HepG2 (cell line): ENCODE data around the gene PALM3. TPM values are rescaled to one million over a fixed set of nuclear protein-coding genes. Genes with fewer than 3 reads are reported as not detected.

Source experiments
- CBX1 ChIP-seq: IDR thresholded peaks from one replicate; pipeline ENCODE4 v1.6.1; 2016; ENCODE audit warnings: antibody characterized with exemption, low read depth
- GATAD2A ChIP-seq: IDR thresholded peaks from 2 replicates; pipeline ENCODE4 v1.6.1; 2016
- HHEX ChIP-seq: IDR thresholded peaks from 2 replicates; pipeline ENCODE4 v1.6.1; 2016; ENCODE audit warnings: control low read depth
- KLF12 ChIP-seq: sonication (generic); formaldehyde crosslinking; IDR thresholded peaks from 2 replicates; pipeline ENCODE4 v1.4.0; 2020; ENCODE audit warnings: missing genetic modification reagents, borderline replicate concordance
- NBN ChIP-seq: fragments of 450-650 bp; conservative IDR thresholded peaks from 2 replicates; pipeline ENCODE4 v1.6.1; 2017
- SMAD3 ChIP-seq: sonication (generic); formaldehyde crosslinking; IDR thresholded peaks from 2 replicates; pipeline ENCODE4 v1.4.0; 2020; ENCODE audit warnings: missing genetic modification reagents
- ZBTB42 ChIP-seq: sonication (generic); formaldehyde crosslinking; IDR thresholded peaks from 2 replicates; pipeline ENCODE4 v1.5.0; 2020; ENCODE audit warnings: mild to moderate bottlenecking, missing genetic modification reagents
- ZNF276 ChIP-seq: sonication (generic); formaldehyde crosslinking; IDR thresholded peaks from 2 replicates; pipeline ENCODE4 v1.4.0; 2020; ENCODE audit warnings: mild to moderate bottlenecking, low read depth, missing genetic modification reagents
- ZNF30 ChIP-seq: sonication (generic); formaldehyde crosslinking; IDR thresholded peaks from 2 replicates; pipeline ENCODE4 v1.5.0; 2020; ENCODE audit warnings: mild to moderate bottlenecking, missing genetic modification reagents
- ZNF350 ChIP-seq: sonication (generic); formaldehyde crosslinking; IDR thresholded peaks from 2 replicates; pipeline ENCODE4 v1.4.0; 2020; ENCODE audit warnings: mild to moderate bottlenecking, low read depth, missing genetic modification reagents, borderline replicate concordance
- ZNF710 ChIP-seq: sonication (generic); formaldehyde crosslinking; IDR thresholded peaks from 2 replicates; pipeline ENCODE4 v1.5.0; 2020; ENCODE audit warnings: mild to moderate bottlenecking, missing genetic modification reagents, borderline replicate concordance
- ZNF766 ChIP-seq: sonication (generic); formaldehyde crosslinking; IDR thresholded peaks from 2 replicates; pipeline ENCODE4 v1.5.0; 2020; ENCODE audit warnings: missing genetic modification reagents, borderline replicate concordance
- polyA plus RNA-seq, 8 experiments: library from polyadenylated mRNA; depleted of rRNA in 3 of 8; stranded (reverse) in 7 of 8; unstranded in 1 of 8; fragments of >200 nt; fragmentation: Illumina TruSeq in 4 of 8; extraction: Trizol in 4 of 8; gene quantifications; 2 replicates each; pipeline versions ENCODE4 v1.2.1 to v1.2.3, GENCODE V29; 2011 to 2016; ENCODE audit warnings: low read depth in 4 of 8, missing spikeins in 1 of 8, mixed read lengths in 1 of 8; ENCODE audit not compliant: insufficient read depth in 1 of 8
- total RNA-seq, 5 experiments: library from RNA; depleted of rRNA; stranded (reverse); fragments of >200 nt; fragmentation: Illumina TruSeq; extraction: Trizol; gene quantifications; 2 replicates each; pipeline ENCODE4 v1.2.3, GENCODE V29; 2016; ENCODE audit warnings: low read depth in 1 of 5
- TF ChIP-seq, protein P1 (sequence below): IDR thresholded peaks from 2 replicates; pipeline ENCODE4 v1.6.1; 2012; ENCODE audit warnings: low read depth, low read length, improper control_type of control experiment
- TF ChIP-seq, protein P2 (sequence below): sonication (generic); formaldehyde crosslinking; IDR thresholded peaks from 2 replicates; pipeline ENCODE4 v1.5.1; 2020; ENCODE audit warnings: missing genetic modification reagents, mild to moderate bottlenecking, borderline replicate concordance
- TF ChIP-seq, protein P3 (sequence below): sonication (generic); formaldehyde crosslinking; IDR thresholded peaks from 2 replicates; pipeline ENCODE4 v1.9.0; 2021; ENCODE audit warnings: missing genetic modification reagents, mild to moderate bottlenecking, borderline replicate concordance
- TF ChIP-seq, protein P4 (sequence below): sonication (generic); formaldehyde crosslinking; IDR thresholded peaks from 2 replicates; pipeline ENCODE4 v1.4.0; 2020; ENCODE audit warnings: missing genetic modification reagents
- TF ChIP-seq, protein P5 (sequence below): sonication (generic); formaldehyde crosslinking; conservative IDR thresholded peaks from 2 replicates; pipeline ENCODE4 v1.8.0; 2022; ENCODE audit warnings: low read depth, missing genetic modification reagents

PALM3 gene
- total and polyA plus RNA-seq, 2 of the 13 experiments (the other 11 are each of a cell fraction or from before 2014, with no cell fraction given) = 0.79 to 2.4 TPM

GRCh38 chr19:14061081-14061749, 661 bp downstream of the PALM3 start (continued):
- TF ChIP-seq, protein P1, sequence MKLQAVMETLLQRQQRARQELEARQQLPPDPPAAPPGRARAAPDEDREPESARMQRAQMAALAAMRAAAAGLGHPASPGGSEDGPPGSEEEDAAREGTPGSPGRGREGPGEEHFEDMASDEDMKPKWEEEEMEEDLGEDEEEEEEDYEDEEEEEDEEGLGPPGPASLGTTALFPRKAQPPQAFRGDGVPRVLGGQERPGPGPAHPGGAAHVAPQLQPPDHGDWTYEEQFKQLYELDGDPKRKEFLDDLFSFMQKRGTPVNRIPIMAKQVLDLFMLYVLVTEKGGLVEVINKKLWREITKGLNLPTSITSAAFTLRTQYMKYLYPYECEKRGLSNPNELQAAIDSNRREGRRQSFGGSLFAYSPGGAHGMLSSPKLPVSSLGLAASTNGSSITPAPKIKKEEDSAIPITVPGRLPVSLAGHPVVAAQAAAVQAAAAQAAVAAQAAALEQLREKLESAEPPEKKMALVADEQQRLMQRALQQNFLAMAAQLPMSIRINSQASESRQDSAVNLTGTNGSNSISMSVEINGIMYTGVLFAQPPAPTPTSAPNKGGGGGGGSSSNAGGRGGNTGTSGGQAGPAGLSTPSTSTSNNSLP = no peak
- TF ChIP-seq, protein P2, sequence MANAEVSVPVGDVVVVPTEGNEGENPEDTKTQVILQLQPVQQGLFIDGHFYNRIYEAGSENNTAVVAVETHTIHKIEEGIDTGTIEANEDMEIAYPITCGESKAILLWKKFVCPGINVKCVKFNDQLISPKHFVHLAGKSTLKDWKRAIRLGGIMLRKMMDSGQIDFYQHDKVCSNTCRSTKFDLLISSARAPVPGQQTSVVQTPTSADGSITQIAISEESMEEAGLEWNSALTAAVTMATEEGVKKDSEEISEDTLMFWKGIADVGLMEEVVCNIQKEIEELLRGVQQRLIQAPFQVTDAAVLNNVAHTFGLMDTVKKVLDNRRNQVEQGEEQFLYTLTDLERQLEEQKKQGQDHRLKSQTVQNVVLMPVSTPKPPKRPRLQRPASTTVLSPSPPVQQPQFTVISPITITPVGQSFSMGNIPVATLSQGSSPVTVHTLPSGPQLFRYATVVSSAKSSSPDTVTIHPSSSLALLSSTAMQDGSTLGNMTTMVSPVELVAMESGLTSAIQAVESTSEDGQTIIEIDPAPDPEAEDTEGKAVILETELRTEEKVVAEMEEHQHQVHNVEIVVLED (CRISPR knock-in tag) = no peak
- TF ChIP-seq ZNF766 (CRISPR knock-in tag) = no peak
- TF ChIP-seq CBX1 = no peak
- TF ChIP-seq NBN = no peak
- no peak for TF ChIP-seq SMAD3
- no peak for TF ChIP-seq ZNF350 (CRISPR knock-in tag)
- no peak for TF ChIP-seq ZNF30 (CRISPR knock-in tag)
- TF ChIP-seq HHEX = no peak
- TF ChIP-seq ZBTB42 (CRISPR knock-in tag) = no peak
- TF ChIP-seq, protein P3, sequence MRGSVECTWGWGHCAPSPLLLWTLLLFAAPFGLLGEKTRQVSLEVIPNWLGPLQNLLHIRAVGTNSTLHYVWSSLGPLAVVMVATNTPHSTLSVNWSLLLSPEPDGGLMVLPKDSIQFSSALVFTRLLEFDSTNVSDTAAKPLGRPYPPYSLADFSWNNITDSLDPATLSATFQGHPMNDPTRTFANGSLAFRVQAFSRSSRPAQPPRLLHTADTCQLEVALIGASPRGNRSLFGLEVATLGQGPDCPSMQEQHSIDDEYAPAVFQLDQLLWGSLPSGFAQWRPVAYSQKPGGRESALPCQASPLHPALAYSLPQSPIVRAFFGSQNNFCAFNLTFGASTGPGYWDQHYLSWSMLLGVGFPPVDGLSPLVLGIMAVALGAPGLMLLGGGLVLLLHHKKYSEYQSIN (CRISPR knock-in tag) = no peak
- TF ChIP-seq, protein P4, sequence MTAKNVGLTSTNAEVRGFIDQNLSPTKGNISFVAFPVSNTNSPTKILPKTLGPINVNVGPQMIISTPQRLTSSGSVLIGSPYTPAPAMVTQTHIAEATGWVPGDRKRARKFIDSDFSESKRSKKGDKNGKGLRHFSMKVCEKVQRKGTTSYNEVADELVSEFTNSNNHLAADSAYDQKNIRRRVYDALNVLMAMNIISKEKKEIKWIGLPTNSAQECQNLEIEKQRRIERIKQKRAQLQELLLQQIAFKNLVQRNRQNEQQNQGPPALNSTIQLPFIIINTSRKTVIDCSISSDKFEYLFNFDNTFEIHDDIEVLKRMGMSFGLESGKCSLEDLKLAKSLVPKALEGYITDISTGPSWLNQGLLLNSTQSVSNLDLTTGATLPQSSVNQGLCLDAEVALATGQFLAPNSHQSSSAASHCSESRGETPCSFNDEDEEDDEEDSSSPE (CRISPR knock-in tag) = no peak
- no peak; the same call in 1 of the 2 replicates for TF ChIP-seq ZNF710 (CRISPR knock-in tag)
- no peak for TF ChIP-seq ZNF276
- TF ChIP-seq, protein P5, sequence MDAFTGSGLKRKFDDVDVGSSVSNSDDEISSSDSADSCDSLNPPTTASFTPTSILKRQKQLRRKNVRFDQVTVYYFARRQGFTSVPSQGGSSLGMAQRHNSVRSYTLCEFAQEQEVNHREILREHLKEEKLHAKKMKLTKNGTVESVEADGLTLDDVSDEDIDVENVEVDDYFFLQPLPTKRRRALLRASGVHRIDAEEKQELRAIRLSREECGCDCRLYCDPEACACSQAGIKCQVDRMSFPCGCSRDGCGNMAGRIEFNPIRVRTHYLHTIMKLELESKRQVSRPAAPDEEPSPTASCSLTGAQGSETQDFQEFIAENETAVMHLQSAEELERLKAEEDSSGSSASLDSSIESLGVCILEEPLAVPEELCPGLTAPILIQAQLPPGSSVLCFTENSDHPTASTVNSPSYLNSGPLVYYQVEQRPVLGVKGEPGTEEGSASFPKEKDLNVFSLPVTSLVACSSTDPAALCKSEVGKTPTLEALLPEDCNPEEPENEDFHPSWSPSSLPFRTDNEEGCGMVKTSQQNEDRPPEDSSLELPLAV = no peak
- TF ChIP-seq GATAD2A = peak; percentile 78
- no peak for TF ChIP-seq KLF12 (CRISPR knock-in tag)
